Suppressor macrophage (primary cell): Measurements from ENCODE around the gene TNFRSF19.
"Not testable (repeated sequence)": the region's sequence is repeated elsewhere in the genome, so short reads cannot be mapped to it uniquely, and the experiment has no call there.

Experiments used
- DNase-seq, 4 experiments: peaks; one replicate each; pipeline ENCODE4 v3.0.0-alpha.2; 2020 to 2022

Gene TNFRSF19

GRCh38 chr13:23656637-23657371 lies 86.6 kb downstream of the TNFRSF19 start:
- DNase-seq, result peak; percentile 76 to 92 (median 84)

GRCh38 chr13:23658929-23659541 lies 88.8 kb downstream of the TNFRSF19 start:
- no peak for DNase-seq

- no peak for DNase-seq
Observed at GRCh38 chr13:23660249-23660648, 90.0 kb downstream of the TNFRSF19 start.

- DNase-seq, result no peak
Observed at GRCh38 chr13:23666582-23666981, 96.4 kb downstream of the TNFRSF19 start.

- DNase-seq, result no peak
Observed at GRCh38 chr13:23667750-23668149, 97.5 kb downstream of the TNFRSF19 start.

- no peak for DNase-seq
Observed at GRCh38 chr13:23668562-23668961, 98.3 kb downstream of the TNFRSF19 start.

- no peak for DNase-seq
Observed at GRCh38 chr13:23670793-23671192, 100.6 kb downstream of the TNFRSF19 start.

- DNase-seq, result no peak
Observed at GRCh38 chr13:23671377-23671776, 101.2 kb downstream of the TNFRSF19 start.

- DNase-seq, result peak; percentile 47 to 74 (median 58)
Observed at GRCh38 chr13:23671897-23672296, 101.7 kb downstream of the TNFRSF19 start.

- no peak for DNase-seq
Observed at GRCh38 chr13:23672616-23673015, 102.4 kb downstream of the TNFRSF19 start.

GRCh38 chr13:23673354-23673753 lies 103.1 kb downstream of the TNFRSF19 start:
- DNase-seq, result no peak

- no peak for DNase-seq
Observed at GRCh38 chr13:23673867-23674605, 103.8 kb downstream of the TNFRSF19 start.

GRCh38 chr13:23674795-23675640 lies 104.8 kb downstream of the TNFRSF19 start:
- peak in 2 of 4 experiments; percentile 10 to 19 for DNase-seq

GRCh38 chr13:23677679-23678288 lies 107.6 kb downstream of the TNFRSF19 start:
- not testable (repeated sequence) for DNase-seq

GRCh38 chr13:23678795-23679194 lies 108.6 kb downstream of the TNFRSF19 start:
- DNase-seq, result no peak

GRCh38 chr13:23679220-23679619 lies 109.0 kb downstream of the TNFRSF19 start:
- no peak for DNase-seq

GRCh38 chr13:23680845-23681669 lies 110.8 kb downstream of the TNFRSF19 start:
- no peak for DNase-seq

- no peak for DNase-seq
Observed at GRCh38 chr13:23683084-23683483, 112.9 kb downstream of the TNFRSF19 start.

GRCh38 chr13:23684647-23685046 lies 114.4 kb downstream of the TNFRSF19 start:
- no peak for DNase-seq

- DNase-seq, result no peak
Observed at GRCh38 chr13:23685416-23685815, 115.2 kb downstream of the TNFRSF19 start.

- no peak for DNase-seq
Observed at GRCh38 chr13:23686948-23687347, 116.7 kb downstream of the TNFRSF19 start.
